ENCODE data around the gene MAP3K7. TPM values are rescaled to one million over a fixed set of nuclear protein-coding genes. Genes with fewer than 3 reads are reported as not detected.

The MAP3K7 gene
- polyA plus RNA-seq, 1 donor (not counting 4 experiments of a cell fraction or from before 2014, with no cell fraction given) = 43.5 TPM

DNA sequence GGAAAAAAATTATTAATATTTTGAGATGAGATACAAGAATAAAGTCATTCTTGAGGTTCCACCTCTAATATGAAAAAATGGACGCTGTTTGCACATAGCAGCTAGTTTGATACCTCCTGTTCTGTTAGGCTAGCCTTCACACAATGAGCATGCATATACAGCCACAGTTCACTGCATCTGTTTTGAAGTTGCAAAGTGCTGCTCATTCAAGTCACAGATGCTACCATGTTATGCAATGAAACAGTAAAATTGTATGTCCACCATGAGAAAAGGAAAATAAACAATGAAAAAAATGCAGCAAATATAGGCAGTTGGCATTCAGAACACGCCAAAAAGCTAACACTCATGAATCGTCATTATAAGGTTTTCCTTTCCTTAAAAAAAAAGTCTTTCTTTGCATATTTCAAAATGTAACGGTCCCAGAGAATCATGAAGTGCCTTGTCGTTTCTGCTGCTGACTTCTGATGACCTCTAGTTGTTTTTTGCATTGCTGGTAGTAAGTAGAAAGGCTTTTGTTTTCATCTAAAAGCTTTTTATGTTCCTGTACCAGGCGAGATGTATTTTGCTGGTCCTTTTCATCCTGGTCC lies 70.7 kb downstream of the MAP3K7 start:
- FAIRE-seq = no peak
- Histone ChIP-seq H2AFZ (ENCODE audit: control insufficient read depth, low read length) (no peak overlapping the region), H3K4me2 (ENCODE audit: control insufficient read depth, extremely low read depth, insufficient read depth, low read depth, low read length) (no peak overlapping the region), H3K79me2 (ENCODE audit: control insufficient read depth, insufficient read depth, low read length) (no peaks in the 10 kb centered on the region), H3K9me3 (ENCODE audit: control insufficient read depth, low read depth, low read length) (no peaks in the 10 kb centered on the region), H3K4me3 (ENCODE audit: control insufficient read depth in 2 of 3, extremely low read depth in 1 of 3, insufficient read depth in 2 of 3, low read depth in 1 of 3, low read length in 3 of 3) (no peak overlapping the region), H3K36me3 (ENCODE audit: control insufficient read depth in 2 of 2, extremely low read depth in 1 of 2, insufficient read depth in 2 of 2, low read length in 2 of 2) (peaks cover 6 to 7% of the 10 kb centered on the region in 2 experiments), H3K4me1 (ENCODE audit: control insufficient read depth, extremely low read depth, insufficient read depth, low read length) (no peaks in the 10 kb centered on the region), H3K9ac (ENCODE audit: control insufficient read depth, extremely low read depth, insufficient read depth, low read length) (no peak overlapping the region), H3K27ac (ENCODE audit: control insufficient read depth, insufficient read depth, low read length) (no peak overlapping the region), H3K9me1 (ENCODE audit: control insufficient read depth, extremely low read depth, insufficient read depth, low read length) (no peaks in the 10 kb centered on the region), H4K20me1 (ENCODE audit: control insufficient read depth, extremely low read depth, insufficient read depth, low read length) (no peaks in the 10 kb centered on the region), H3K27me3 (ENCODE audit: control insufficient read depth, extremely low read depth, insufficient read depth, low read length) (no peaks in the 10 kb centered on the region)
- dilution Hi-C loops (cut with MboI; ENCODE audit: extremely low pct_ligation_motif_present, low sequenced_read_pairs) = no loop called here
- TF ChIP-seq EZH2 (IDR thresholded peaks at IDR 0.05; ENCODE audit: low read length) (no peak), CTCF (optimal IDR thresholded peaks at IDR 0.05 in 1 of 3, IDR thresholded peaks at IDR 0.05 in 1 of 3, conservative IDR thresholded peaks at IDR 0.05 in 1 of 3; ENCODE audit: extremely low read depth in 1 of 3, insufficient read depth in 2 of 3, low read length in 3 of 3) (no peak)
- DNase-seq (ENCODE audit: low read depth, low spot score) = no peak

DNA sequence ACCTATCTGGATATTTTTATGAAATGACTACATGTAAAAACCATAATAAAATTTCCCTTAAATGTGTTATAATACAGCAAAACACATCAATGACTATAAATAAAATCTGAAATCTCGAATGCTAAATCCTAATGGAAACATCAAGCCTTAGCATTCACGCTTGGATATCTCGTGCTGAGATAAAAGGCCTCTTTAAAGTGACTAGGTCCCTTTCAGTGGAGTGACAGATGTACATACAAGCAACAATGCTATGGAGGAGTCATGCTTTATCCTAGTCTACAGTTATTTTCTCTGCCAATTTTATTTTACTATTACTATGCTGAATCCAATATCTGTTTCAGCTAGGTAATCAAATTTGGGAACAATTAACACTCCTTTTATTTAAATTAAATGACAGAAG lies 72.4 kb downstream of the MAP3K7 start:
- Histone ChIP-seq H2AFZ (ENCODE audit: control insufficient read depth, low read length) (no peak overlapping the region), H3K36me3 (ENCODE audit: control insufficient read depth in 2 of 2, extremely low read depth in 1 of 2, insufficient read depth in 2 of 2, low read length in 2 of 2) (peaks cover 5 to 6% of the 10 kb centered on the region in 2 experiments), H3K9ac (ENCODE audit: control insufficient read depth, extremely low read depth, insufficient read depth, low read length) (no peak overlapping the region), H3K4me3 (ENCODE audit: control insufficient read depth in 2 of 3, extremely low read depth in 1 of 3, insufficient read depth in 2 of 3, low read depth in 1 of 3, low read length in 3 of 3) (no peak overlapping the region), H3K9me1 (ENCODE audit: control insufficient read depth, extremely low read depth, insufficient read depth, low read length) (no peaks in the 10 kb centered on the region), H3K27me3 (ENCODE audit: control insufficient read depth, extremely low read depth, insufficient read depth, low read length) (no peaks in the 10 kb centered on the region), H4K20me1 (ENCODE audit: control insufficient read depth, extremely low read depth, insufficient read depth, low read length) (no peaks in the 10 kb centered on the region), H3K4me1 (ENCODE audit: control insufficient read depth, extremely low read depth, insufficient read depth, low read length) (no peaks in the 10 kb centered on the region), H3K4me2 (ENCODE audit: control insufficient read depth, extremely low read depth, insufficient read depth, low read depth, low read length) (no peak overlapping the region), H3K79me2 (ENCODE audit: control insufficient read depth, insufficient read depth, low read length) (no peaks in the 10 kb centered on the region), H3K9me3 (ENCODE audit: control insufficient read depth, low read depth, low read length) (no peaks in the 10 kb centered on the region), H3K27ac (ENCODE audit: control insufficient read depth, insufficient read depth, low read length) (no peak overlapping the region)
- FAIRE-seq = no peak
- dilution Hi-C loops (cut with MboI; ENCODE audit: extremely low pct_ligation_motif_present, low sequenced_read_pairs) = no loop called here
- DNase-seq (ENCODE audit: low read depth, low spot score) = no peak
- TF ChIP-seq CTCF (optimal IDR thresholded peaks at IDR 0.05 in 1 of 3, IDR thresholded peaks at IDR 0.05 in 1 of 3, conservative IDR thresholded peaks at IDR 0.05 in 1 of 3; ENCODE audit: extremely low read depth in 1 of 3, insufficient read depth in 2 of 3, low read length in 3 of 3) (no peak), EZH2 (IDR thresholded peaks at IDR 0.05; ENCODE audit: low read length) (no peak)

All from keratinocyte (primary cell).